ENCODE results near the gene COL13A1.
A peak's percentile ranks its signal among the peaks of the same experiment; 100 is the strongest.

COL13A1 gene

DNA sequence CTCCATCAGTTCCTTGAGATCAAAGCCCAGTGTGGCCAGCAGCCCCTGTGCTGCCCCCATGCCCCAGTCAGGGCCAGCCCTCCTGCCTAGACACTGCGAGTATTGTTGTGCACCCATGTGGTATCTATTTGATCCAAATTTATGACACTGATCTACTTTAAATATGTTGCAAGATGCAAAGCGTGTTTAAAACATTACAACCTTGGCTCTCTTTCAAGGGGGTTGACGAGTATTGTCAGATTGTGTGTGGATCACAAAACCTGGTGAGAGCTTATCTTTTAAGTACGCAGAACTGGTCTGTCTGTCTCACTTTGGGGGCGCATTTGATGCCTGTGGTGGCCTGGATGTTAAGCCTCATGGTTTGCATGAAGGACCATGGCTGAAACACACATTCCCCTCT is 108.9 kb downstream of the COL13A1 start:
- no peak for DNase-seq (ENCODE audit: low spot score)

DNA sequence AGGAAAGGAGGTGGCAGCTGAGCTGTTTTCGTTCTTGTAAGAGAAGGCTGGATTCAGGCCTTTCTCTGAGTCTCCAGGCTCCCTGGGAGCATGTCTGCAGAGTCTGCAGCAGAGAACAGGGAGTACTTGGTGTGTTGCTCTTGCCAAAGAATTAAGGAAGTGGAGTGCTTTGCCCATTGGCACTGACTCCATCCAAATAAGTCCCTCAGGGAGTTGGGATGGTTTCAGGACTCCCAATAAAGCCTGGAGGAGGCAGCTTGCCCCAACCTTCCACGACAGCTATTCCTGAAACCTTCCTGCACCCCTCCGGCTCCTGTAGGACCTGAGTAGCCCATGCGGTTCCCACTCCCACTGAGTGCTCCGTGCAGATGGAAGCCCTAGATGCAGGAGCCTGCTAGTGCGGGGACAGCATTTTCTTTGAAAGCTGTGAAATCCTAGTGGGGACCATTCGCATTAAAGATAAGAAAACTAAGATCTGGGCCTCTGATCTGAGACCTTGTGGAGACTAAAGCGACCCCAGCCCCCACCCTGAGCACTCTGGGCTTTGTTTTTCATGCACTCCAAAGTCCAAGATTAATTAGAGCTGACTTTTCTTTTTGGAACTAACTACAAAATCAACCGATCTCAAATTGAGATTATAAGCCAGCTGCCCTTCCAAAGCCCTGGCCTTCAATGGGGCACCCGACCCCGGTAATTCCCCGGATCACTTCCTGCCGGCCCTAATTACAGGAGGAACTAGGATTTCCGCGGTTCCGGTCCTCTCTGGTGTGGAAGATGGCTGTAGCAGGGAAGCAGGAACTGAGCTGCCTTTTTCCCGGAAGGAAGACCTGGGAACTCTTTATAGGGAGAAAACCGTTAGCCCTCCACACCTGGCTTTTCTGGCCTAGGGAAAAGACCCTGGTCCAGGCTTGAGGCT is 110.2 kb downstream of the COL13A1 start:
- DNase-seq (ENCODE audit: low spot score), result no peak

DNA sequence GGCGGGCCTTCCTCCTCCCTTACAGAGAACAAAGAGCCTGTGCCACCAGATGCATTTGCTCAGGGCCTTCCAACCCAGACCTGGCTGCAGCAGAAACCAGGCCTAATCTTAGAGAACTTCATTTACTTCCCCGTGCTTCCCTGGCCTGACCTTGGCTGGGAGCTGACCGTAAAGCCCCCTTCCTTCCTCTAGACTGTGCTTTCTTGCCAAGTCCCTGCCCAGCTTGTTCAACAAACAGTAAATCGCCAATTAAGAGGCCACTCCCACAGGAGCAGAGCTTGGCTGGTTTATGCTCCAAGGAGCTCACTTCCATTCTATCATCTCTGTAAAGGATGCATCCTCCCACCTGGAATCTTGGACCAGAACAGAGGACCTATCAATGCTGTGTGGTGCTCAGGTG is 110.9 kb downstream of the COL13A1 start:
- no peak for DNase-seq (ENCODE audit: low spot score)

DNA sequence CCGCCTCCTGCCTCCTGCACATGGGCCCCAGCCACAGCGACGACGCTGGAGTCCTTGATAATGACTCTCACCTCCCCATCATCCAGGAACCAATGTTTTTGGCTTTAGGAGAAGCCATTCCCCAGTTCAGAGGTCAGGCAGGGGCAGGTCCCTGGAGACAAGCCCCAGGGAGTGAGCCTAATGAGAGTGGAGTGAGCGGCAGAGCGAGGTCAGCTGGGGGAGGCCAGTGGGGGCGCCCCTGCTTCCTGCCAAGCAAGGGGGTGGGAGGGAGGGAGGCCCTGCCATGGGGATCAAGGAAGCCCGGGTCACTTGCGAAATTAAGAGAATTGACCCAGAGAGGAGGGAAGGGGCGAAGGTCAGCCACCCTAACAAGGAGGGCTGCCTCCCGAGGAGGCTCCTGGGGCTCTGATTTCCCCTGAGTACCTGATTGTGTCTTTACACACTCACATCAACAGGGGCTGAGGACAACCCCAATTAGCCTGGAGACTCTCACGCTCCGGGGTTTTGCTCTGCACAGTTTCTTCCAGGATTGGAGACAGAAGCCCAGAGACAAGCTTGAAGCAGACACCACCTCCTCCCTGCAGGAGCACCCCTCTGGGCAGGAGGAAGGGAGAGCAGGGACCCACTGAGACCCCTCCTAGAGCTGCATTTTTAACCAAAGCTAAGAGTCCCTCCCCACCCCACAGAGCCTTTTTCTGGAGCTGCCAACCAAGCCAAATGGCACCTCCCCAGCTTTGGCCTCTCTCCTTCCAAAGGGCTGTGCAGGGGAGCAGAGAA is 112.1 kb downstream of the COL13A1 start:
- no peak for DNase-seq (ENCODE audit: low spot score)

DNA sequence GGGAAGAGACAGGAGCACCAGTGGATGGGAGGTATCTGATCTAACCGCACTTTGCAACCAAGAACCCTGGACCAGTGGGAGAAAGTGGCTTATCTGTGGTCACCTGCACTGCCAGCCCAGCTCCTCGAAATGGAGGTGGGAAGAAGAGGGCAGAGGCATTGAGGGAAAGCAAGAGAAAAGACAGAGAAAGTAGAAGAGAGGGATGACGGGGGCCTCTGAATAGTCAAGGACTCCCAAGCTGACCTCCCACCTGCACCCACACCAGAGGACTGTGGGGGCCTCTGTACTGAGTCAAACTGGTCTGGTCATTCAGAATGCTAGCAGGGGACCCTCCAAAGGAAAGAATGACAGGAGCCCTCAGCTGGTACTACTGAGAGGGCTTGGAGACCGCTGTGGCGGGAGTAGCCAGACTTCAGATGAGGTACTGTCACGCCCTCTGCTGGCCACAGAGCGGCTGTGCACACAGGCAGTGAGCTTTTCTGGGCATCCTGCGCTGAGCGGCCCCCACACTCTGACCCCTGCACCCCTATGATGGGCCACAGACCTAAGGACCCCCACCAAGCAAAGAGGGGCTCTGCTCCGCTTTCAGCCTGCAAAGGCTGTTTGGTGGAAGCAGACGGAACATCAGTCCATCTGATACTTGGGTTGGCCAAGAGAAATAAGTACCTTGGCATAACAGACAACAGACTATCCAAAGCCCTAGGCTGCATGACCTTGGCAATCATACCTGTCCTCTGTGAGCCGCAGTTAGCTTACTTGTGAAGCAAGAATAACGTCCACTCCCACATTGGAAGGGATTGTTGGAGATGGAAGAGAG is 112.9 kb downstream of the COL13A1 start:
- peak; percentile 87 for DNase-seq (ENCODE audit: low spot score)

DNA sequence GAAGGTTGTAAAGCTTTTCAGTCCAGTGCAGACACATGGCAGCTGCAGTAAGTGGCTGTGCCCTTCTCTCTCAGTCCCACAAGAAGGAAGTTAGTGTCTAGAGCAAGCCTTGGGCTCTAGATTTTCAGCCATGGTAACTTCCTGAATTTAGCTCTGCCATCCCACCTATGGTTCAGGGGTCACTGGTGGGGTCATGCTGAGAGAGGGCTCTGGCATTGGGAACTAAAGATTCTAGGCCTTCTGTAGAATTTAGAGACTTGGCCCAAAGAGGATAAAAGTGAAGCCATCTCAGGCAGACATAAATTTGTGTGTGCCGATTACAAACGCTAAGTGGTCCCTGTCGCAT is 113.5 kb downstream of the COL13A1 start:
- no peak for DNase-seq (ENCODE audit: low spot score)

DNA sequence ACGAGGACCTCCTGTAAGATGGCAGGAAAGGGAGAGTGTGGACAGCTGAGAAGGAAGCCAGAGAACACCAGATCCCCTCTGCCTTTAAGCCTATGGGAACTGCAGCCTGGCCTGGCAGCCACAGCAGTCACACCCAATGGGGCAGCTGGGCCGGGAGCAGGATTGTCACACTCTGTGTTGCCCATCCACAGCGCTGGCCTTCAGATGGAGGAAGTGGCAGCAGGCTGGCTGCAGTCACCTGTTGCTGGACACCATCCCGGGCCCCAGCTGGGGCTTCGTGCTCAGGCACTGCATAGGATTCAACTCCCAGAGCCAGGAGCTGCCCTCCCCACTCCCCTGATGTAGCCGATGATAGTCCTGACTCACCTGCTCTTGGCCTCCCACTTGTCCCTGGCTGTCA is 114.4 kb downstream of the COL13A1 start:
- DNase-seq (ENCODE audit: low spot score), result no peak

DNA sequence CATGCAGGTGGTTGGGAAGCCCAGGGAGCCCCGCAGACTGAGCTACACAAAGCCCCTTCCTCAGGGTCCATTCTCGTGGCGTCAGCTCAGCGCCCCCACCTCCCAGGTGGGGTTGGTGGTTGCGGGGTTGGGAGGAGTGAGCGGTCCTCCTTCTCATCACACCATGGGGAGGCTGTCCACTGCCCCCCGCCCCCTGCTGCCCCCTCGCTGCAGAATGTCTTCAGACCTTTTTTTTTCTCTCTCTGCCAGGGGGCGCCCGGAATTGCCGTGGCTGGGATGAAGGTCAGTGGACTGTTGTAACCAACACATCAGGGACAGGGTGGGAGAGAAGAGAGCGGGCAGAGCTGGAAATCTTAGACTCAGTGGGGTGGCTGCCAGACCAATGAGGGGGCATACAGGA is 116.3 kb downstream of the COL13A1 start:
- DNase-seq (ENCODE audit: low spot score), result no peak

DNA sequence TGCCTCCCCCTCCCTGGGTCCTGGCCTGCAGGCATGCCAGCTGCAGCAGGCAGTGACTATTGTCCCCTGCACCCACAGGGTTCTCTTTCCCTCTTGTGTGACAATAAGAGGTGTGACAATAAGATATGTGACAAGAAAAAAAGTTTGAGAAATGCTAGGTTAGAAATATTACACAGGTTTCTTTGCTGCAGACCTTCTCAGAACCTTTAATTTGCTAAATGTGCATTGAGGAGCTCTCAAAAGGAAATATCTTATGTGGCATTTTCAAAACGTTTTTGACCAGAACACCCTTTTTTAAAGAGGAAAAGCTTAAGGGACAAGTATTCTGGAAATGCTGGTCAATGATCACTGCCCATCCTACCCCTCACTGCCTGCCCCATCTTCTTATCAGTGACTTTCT is 117.5 kb downstream of the COL13A1 start:
- DNase-seq (ENCODE audit: low spot score), result no peak

DNA sequence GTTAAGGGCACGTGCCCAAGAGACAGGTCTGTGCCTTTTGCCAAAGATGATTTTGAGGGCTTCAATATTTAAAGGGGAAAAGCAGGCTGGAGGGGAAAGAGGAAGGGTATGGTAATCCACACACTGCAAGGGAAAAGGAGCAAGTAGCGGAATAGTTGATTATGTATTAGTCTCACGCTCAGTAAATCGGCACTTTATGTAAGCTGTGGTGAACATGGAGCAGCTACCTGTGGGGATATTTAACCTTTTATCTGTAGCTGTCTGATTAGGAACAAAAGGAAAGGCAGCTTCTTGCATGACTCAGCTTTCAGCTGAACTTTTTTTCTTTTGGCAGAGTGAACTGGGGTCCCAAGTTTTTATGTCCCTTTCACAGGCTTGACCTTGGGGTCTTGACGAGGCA is 123.4 kb downstream of the COL13A1 start:
- no peak for DNase-seq (ENCODE audit: low spot score)

DNA sequence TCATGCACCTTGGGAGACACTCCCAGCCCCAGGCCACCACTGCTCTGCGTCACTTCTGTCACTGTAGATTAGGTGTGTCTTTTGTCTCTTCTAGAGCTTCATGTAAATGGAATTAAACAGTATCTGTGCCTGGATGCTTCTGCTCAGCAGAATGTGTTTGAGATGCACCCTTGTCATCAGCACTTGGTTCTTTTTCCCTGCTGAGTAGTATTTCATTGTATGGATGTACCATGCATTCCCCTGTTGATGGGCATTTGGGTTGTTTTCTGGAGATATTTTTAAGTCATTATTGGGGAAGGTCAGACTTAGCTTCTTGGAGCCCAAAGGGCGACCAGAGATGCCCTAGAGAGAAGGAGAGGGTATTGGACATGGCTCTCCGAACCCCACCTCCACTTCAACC is 126.6 kb downstream of the COL13A1 start:
- no peak for DNase-seq (ENCODE audit: low spot score)

DNA sequence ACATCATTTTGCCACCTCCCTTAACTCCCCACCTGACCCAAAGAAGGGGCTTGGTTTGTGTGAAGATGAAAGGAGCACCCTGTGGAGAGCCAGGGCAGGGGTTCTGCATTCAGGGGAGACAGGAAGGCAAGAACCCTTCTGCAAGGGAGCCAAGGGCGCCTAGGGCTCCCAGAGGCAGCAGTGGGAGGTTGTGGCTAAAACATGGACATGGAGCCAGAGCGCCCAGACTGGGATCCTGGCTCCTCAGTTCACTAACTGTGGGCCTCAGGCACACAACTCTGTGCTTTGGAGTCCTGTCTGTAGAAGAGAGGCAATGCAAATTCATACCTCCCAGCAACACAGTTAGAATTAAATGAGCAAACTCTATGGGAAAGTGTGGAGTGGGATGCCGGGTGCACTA is 127.9 kb downstream of the COL13A1 start:
- no peak for DNase-seq (ENCODE audit: low spot score)

DNA sequence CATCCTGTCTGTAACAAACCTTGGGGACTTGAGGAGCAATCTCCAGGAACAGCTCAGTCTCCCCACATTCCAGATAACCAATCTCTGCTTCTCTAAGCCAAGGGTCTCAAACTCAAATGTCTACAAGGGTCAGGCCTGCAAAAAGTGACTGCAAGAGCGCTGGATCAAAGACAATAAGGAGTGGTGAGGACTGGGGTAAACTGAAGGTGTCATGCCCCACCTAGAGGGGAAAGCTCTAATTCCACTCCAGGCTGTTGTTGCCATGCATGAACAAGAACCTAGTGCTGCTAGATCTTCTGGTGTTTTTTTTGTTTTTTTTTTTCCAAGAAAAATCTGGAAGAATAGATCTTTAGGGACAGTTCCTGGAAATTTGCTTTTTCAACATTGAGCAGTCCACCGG is 133.1 kb downstream of the COL13A1 start:
- DNase-seq (ENCODE audit: low spot score), result no peak

DNA sequence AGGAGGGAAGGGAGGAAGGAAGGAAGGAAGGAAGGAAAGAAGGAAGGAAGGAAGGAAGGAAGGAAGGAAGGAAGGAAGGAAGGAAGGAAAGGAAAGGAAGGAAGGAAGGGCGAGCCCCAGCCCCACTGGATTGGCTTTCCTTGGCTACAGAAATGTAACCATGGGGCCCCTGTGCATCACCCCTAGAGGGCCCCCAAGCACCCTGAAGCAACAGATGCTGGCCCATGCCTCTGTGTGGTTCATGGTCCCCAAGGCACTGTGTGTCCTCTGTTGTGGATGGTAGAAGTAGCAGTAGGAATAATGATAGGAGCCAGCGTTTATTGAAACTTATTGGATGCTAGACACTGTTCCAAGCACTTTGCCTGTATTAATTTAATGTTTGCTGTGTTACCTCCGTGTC is 134.4 kb downstream of the COL13A1 start:
- DNase-seq (ENCODE audit: low spot score), result peak; percentile 25

DNA sequence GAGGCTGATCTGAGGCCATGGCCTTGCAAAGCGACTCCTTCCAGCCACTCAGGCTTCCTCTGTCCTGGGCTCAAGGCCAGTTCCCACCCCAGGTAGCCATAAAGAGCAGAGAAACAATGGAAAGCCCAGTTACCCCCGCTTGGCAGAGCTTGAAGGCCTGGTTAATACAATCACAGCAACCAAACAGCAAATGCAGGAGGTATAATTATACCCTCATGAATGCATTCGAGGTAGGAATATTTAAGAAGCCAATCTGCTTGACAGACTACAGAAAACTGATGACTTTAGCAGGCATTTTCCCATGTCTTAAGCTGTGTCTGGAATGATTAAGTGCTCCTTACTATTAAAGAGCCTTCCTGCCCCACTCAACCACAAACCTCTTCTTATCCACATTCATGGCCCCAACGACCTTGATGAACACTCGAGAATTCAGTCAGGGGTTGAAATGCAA is 136.9 kb downstream of the COL13A1 start:
- no peak for DNase-seq (ENCODE audit: low spot score)

DNA sequence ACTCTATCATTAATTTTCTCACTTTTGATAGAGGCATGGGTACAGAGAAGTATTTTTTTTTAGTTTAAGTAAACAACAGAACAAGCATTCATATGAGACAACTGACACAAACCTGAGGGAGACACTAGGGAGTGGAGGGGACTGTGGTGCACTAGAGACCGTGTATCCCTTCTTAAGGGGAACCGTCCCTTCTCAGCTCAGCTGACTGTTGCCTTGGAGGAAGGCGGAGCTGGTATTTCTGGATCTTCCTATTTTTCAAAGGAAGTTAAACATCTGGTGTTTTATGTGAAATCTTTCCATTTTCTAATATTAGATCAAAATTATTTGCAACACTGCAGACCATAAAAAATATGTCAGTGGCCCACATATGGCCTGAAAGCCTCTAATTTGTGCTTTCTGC is 137.4 kb downstream of the COL13A1 start:
- DNase-seq (ENCODE audit: low spot score), result no peak

DNA sequence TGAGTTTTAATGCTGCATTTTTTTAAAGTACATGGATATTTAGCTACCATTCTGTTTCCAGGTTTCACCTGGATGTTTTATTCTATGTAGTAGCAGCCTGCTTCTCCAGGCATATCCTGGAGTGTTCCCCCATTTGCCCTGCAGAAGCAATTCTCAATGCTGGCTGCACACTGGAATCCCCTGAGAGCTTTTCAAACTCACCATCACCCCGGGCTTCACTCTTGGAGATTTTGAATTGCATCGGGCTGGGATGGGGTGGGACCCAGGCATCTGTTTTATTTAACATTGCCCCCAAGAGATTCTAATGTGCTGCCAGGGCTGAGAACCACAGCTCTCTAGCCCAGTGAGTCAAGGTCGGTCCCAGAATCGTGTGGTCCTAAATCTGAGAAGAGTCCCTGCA is 137.8 kb downstream of the COL13A1 start:
- no peak for DNase-seq (ENCODE audit: low spot score)

DNA sequence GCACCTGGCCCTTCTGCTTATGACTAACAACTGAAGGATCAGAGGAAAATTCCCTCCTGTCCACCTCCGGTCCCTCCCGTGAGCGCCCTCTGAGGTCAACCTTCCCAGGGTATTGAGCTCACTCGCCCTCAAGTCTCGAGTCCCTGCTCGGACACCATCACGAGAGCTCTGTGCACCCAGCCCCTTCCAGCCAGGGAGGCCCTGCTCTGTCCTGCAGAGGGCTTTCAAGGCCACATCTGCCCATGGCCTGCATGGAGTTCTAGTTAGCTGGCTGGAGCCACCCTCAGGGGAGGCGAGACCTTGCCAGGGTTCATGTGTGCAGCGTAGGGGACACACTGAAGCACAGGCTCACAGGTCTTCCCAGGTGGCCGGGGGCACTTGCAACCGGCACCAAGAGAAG is 140.0 kb downstream of the COL13A1 start:
- DNase-seq (ENCODE audit: low spot score), result no peak

DNA sequence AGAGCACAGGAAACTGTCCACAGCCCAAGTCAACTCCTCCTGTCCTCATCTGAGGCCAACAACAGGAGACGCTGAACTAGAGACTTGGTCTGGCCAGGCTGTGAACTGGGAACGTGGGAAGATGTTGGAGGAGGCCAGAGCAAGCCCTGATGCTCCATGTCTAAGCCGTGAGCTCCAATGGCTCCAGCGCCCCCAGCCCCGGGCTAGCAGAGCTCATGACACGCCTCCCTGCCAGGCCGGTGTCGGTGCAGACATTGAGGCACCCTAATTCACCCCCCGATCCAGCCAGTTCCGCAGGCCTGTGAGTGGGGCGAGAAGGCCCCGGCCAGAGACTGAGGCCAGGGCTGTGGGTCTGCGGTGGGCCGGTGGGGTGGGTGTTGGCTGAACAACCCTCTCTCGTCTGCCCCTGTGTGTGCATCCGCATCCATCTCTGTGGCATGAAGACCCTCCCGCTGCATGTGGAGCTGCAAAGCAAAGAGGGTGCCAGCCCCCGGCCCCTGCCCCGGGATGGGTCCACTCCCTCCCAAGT is 141.7 kb downstream of the COL13A1 start:
- DNase-seq (ENCODE audit: low spot score), result no peak

DNA sequence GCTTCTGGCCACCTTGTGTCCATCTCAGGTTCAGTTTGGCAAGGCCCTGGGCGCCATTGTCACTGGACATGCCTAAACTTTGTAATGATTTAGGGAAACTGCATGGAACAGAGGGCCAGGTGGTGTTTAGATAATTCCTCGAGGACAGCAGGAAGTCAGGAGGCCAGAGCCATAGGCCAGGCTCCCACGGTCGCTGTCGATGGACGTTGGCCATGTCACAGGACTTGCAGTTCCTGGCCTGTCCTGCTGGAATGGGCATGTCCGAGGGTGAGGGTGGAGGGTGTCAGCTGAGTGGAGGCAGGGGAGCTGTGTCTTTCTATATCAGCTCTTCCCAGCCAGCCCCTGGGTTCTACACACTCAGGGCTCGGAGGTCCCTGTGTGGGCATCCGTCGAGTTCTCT is 143.1 kb downstream of the COL13A1 start:
- DNase-seq (ENCODE audit: low spot score), result no peak

DNA sequence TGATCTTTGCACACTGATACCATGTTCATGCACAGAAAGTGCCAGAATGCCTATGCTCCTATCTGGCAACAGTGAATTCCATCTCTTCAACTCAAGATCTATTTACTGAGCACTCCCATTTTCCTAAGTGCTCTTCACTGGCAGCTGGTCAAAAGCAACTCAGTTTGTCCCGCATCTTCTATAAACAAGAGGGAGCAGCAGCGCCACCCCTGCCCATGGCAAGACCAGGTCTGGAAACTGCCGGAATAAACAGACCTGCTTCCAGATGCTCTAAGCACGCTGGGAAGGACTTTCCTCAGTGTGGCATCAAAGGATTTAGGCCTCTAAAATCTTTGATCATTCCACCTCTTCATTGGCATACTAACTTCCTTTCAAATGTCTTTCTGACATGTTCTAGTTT is 146.6 kb downstream of the COL13A1 start:
- DNase-seq (ENCODE audit: low spot score), result no peak

DNA sequence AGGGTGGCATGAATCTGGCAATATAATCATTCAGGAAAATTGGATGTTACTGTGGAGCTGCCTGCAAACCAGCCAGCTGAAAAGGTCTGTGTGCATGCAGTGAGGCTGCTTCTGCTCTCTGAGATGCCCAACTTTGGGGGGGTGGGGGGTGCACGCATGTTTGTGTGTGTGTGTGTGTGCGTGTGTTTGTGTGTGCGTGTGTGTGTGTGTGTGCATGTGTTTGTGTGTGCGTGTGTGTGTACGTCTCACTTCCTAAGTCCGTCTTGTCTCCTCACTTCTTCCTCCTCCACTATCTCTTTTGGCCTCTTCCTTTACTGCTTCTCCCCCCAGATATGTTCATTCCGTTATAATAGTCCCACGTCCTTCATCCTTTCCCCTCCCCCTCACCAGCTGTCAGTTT is 148.1 kb downstream of the COL13A1 start:
- DNase-seq (ENCODE audit: low spot score), result no peak
